RWPE2 (cell line): ENCODE data around the gene ATP1A2.
A peak's percentile ranks its signal among the peaks of the same experiment; 100 is the strongest.

Experiments
- ATAC-seq: fragments of 200-7000 bp; cut with Tn5 transposase; 3 replicates; pipeline ENCODE4 v1.9.1; 2021; ENCODE audit warnings: low read depth
- DNase-seq: peaks from one replicate; pipeline ENCODE4 v3.0.0-alpha.2; 2020; ENCODE audit warnings: low spot score
- H3K27ac ChIP-seq: fragments of 450-650 bp; 2 replicates; pipeline ENCODE4 v1.5.1; 2017; ENCODE audit warnings: mild to moderate bottlenecking; ENCODE audit not compliant: poor library complexity, severe bottlenecking
- H3K27me3 ChIP-seq: fragments of 250-450 bp; sonication (Bioruptor Pico); 2 replicates; pipeline ENCODE4 v1.5.1; 2021; ENCODE audit warnings: mild to moderate bottlenecking, moderate library complexity; ENCODE audit not compliant: insufficient read depth, poor library complexity, severe bottlenecking
- H3K36me3 ChIP-seq: fragments of 250-450 bp; sonication (Bioruptor Pico); 2 replicates; pipeline ENCODE4 v1.5.1; 2020; ENCODE audit warnings: low read depth, mild to moderate bottlenecking, moderate library complexity
- H3K4me1 ChIP-seq: fragments of 250-450 bp; sonication (Bioruptor Pico); 2 replicates; pipeline ENCODE4 v1.5.1; 2021; ENCODE audit warnings: mild to moderate bottlenecking, moderate library complexity; ENCODE audit not compliant: insufficient read depth, poor library complexity, severe bottlenecking
- H3K4me3 ChIP-seq: fragments of 250-450 bp; sonication (Bioruptor Pico); 2 replicates; pipeline ENCODE4 v1.5.1; 2021; ENCODE audit warnings: mild to moderate bottlenecking, moderate library complexity; ENCODE audit not compliant: severe bottlenecking
- H3K9me3 ChIP-seq: fragments of 250-450 bp; sonication (Bioruptor Pico); 2 replicates; pipeline ENCODE4 v1.5.1; 2021; ENCODE audit warnings: mild to moderate bottlenecking, moderate library complexity; ENCODE audit not compliant: severe bottlenecking
- CTCF ChIP-seq: fragments of 450-650 bp; IDR thresholded peaks from one replicate; pipeline ENCODE4 v1.5.1; 2017; ENCODE audit warnings: mild to moderate bottlenecking, moderate library complexity; ENCODE audit not compliant: poor library complexity, severe bottlenecking

ATP1A2 gene

DNA sequence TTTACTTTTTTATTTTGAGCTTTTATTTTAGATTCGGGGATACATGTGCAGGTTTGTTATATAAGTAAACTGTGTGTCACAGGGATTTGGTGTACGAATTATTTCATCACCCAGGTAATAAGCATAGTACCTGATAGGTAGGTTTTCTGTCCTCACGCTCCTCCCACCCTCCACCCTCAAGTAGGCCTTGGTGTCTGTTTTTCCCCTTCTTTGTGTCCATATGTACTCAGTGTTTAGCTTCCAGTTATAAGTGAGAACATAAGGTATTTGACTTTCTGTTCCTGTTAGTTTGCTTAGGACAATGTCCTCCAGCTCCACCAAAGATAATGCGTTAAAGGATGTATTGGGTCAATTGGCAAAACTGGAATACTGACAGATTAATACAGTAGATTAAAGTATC, 41.6 kb downstream of the ATP1A2 start:
- Histone ChIP-seq H3K9me3 (no peaks in the 10 kb centered on the region), H3K27ac (no peak overlapping the region), H3K4me3 (no peak overlapping the region), H3K36me3 (no peaks in the 10 kb centered on the region), H3K4me1 (no peaks in the 10 kb centered on the region), H3K27me3 (no peaks in the 10 kb centered on the region)
- no peak for TF ChIP-seq CTCF
- ATAC-seq (no peak), DNase-seq (no peak)

DNA sequence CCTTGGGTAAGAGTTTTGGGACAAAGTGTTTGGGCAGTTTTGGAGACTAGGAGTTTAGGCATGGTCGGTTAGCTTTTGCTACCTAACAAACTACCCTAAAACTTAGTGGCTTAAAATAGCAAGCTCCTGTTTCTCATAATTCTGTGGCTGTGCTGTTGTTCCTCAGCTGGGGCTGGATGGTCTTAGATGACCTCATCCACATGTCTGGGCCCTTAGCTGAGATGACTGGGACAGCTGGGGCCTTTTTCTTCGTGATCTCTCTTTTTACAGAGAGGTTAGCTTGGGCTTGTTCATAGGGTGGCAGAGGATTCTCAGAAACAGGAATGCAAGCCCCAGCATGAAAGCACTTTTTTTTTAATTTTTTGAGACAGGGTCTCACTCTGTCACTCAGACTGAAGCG, 42.5 kb downstream of the ATP1A2 start:
- no peak for TF ChIP-seq CTCF
- H3K27me3 ChIP-seq: no peaks in the 10 kb centered on the region
- no peak overlapping the region for H3K27ac ChIP-seq
- H3K36me3 ChIP-seq: no peaks in the 10 kb centered on the region
- no peak for DNase-seq
- H3K4me3 ChIP-seq: no peak overlapping the region
- no peak for ATAC-seq
- H3K9me3 ChIP-seq: no peaks in the 10 kb centered on the region
- H3K4me1 ChIP-seq: no peaks in the 10 kb centered on the region

- H3K27me3 ChIP-seq: no peaks in the 10 kb centered on the region
- H3K9me3 ChIP-seq: no peaks in the 10 kb centered on the region
- H3K27ac ChIP-seq: no peak overlapping the region
- ATAC-seq: no peak
- H3K4me1 ChIP-seq: no peaks in the 10 kb centered on the region
- DNase-seq: no peak
- no peak for TF ChIP-seq CTCF
- H3K36me3 ChIP-seq: no peaks in the 10 kb centered on the region
- no peak overlapping the region for H3K4me3 ChIP-seq
Observed at GRCh38 chr1:160158534-160158933, 43.0 kb downstream of the ATP1A2 start.

- Histone ChIP-seq H3K27me3 (no peaks in the 10 kb centered on the region), H3K36me3 (no peaks in the 10 kb centered on the region), H3K4me3 (no peak overlapping the region), H3K9me3 (no peaks in the 10 kb centered on the region), H3K4me1 (no peaks in the 10 kb centered on the region), H3K27ac (no peak overlapping the region)
- no peak for ATAC-seq
- TF ChIP-seq CTCF: no peak
- DNase-seq: no peak
Observed at GRCh38 chr1:160159846-160160245, 44.3 kb downstream of the ATP1A2 start.

GRCh38 chr1:160161965-160162705, 46.6 kb downstream of the ATP1A2 start:
- ATAC-seq (no peak), DNase-seq (no peak)
- H3K4me1 ChIP-seq: no peaks in the 10 kb centered on the region
- peak; percentile 28 for TF ChIP-seq CTCF
- H3K27ac ChIP-seq: no peak overlapping the region
- no peak overlapping the region for H3K4me3 ChIP-seq
- no peaks in the 10 kb centered on the region for H3K36me3 ChIP-seq
- H3K9me3 ChIP-seq: no peaks in the 10 kb centered on the region
- H3K27me3 ChIP-seq: no peaks in the 10 kb centered on the region
